Ovary (tissue), 3 donors: ENCODE measurements around the gene GFY.
"Not testable (repeated sequence)": the region's sequence is repeated elsewhere in the genome, so short reads cannot be mapped to it uniquely, and the experiment has no call there.

Experiments
- EP300 ChIP-seq: sonication (generic); formaldehyde crosslinking; IDR thresholded peaks from one replicate; pipeline ENCODE4 v1.6.1; 2017; ENCODE audit warnings: antibody characterized with exemption
- POLR2A ChIP-seq: fragments of 450-650 bp; IDR thresholded peaks from one replicate; pipeline ENCODE4 v1.6.1; 2017; ENCODE audit warnings: antibody characterized with exemption, mild to moderate bottlenecking, moderate library complexity
- TF ChIP-seq, protein P1 (sequence below), 3 donors: fragments of 450-650 bp in 2 of 3; fragments of 200-600 bp in 1 of 3; IDR thresholded peaks; one replicate each; pipeline versions ENCODE4 v1.5.1 to v1.8.0; 2016 to 2022; ENCODE audit warnings: antibody characterized with exemption in 3 of 3, mild to moderate bottlenecking in 1 of 3
- donor health status: DM: no; HTN: no; CAD: no.

DNA sequence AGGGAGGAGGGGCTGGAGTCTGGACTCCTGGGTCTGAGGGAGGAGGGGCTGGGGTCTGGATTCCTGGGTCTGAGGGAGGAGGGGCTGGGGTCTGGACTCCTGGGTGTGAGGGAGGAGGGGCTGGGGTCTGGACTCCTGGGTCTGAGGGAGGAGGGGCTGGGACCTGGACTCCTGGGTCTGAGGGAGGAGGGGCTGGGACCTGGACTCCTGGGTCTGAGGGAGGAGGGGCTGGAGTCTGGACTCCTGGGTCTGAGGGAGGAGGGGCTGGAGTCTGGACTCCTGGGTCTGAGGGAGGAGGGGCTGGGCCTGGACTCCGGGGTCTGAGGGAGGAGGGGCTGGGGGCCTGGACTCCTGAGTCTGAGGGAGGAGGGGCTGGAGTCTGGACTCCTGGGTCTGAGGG lies 35.9 kb downstream of the GFY start:
- not testable (repeated sequence) for TF ChIP-seq POLR2A, EP300
- TF ChIP-seq, protein P1, sequence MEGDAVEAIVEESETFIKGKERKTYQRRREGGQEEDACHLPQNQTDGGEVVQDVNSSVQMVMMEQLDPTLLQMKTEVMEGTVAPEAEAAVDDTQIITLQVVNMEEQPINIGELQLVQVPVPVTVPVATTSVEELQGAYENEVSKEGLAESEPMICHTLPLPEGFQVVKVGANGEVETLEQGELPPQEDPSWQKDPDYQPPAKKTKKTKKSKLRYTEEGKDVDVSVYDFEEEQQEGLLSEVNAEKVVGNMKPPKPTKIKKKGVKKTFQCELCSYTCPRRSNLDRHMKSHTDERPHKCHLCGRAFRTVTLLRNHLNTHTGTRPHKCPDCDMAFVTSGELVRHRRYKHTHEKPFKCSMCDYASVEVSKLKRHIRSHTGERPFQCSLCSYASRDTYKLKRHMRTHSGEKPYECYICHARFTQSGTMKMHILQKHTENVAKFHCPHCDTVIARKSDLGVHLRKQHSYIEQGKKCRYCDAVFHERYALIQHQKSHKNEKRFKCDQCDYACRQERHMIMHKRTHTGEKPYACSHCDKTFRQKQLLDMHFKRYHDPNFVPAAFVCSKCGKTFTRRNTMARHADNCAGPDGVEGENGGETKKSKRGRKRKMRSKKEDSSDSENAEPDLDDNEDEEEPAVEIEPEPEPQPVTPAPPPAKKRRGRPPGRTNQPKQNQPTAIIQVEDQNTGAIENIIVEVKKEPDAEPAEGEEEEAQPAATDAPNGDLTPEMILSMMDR (IDR thresholded peaks at IDR 0.05), result not testable (repeated sequence)
